ENCODE measurements around the gene ERVFRD-1.

The ERVFRD-1 gene

GRCh38 chr6:11140056-11140455 is 28.5 kb upstream of the ERVFRD-1 start:
- H3K27me3 ChIP-seq (ENCODE audit: insufficient read depth, low read length, poor library complexity, severe bottlenecking): no peaks in the 10 kb centered on the region

GRCh38 chr6:11139051-11139960 is 27.8 kb upstream of the ERVFRD-1 start:
- Histone ChIP-seq H3K4me2 (ENCODE audit: low read depth, low read length, poor library complexity, severe bottlenecking) (no peak overlapping the region), H3K4me3 (ENCODE audit: low read length, poor library complexity, severe bottlenecking) (no peak overlapping the region), H3K36me3 (ENCODE audit: insufficient read depth, low read length) (peaks cover 23% of the 10 kb centered on the region), H3K27me3 (ENCODE audit: insufficient read depth, low read length, poor library complexity, severe bottlenecking) (no peaks in the 10 kb centered on the region), H3F3A (ENCODE audit: low read depth) (no peaks in the 10 kb centered on the region), H4K20me1 (ENCODE audit: insufficient read depth, low read length, poor library complexity, severe bottlenecking) (no peaks in the 10 kb centered on the region), H3K9me3 (ENCODE audit: insufficient read depth, low read depth, low read length) (no peaks in the 10 kb centered on the region), H3K4me1 (ENCODE audit: insufficient read depth, low read length, poor library complexity, severe bottlenecking) (no peaks in the 10 kb centered on the region), H3K9ac (ENCODE audit: low read depth, low read length, poor library complexity, severe bottlenecking) (no peak overlapping the region), H3K9me2 (replicated peaks; ENCODE audit: low read depth, low read length) (no peaks in the 10 kb centered on the region), H2AFZ (ENCODE audit: low read length) (no peak overlapping the region), H3K79me2 (ENCODE audit: insufficient read depth, low read length) (no peaks in the 10 kb centered on the region)
- no peak for TF ChIP-seq CTCF (conservative IDR thresholded peaks at IDR 0.05; ENCODE audit: low read length)
- no peak for TF ChIP-seq EZH2phosphoT487 (IDR thresholded peaks at IDR 0.05; ENCODE audit: borderline replicate concordance)

More at GRCh38 chr6:11140056-11140455, 28.5 kb upstream of the ERVFRD-1 start:
- Histone ChIP-seq H3F3A (ENCODE audit: low read depth) (no peaks in the 10 kb centered on the region), H3K79me2 (ENCODE audit: insufficient read depth, low read length) (no peaks in the 10 kb centered on the region), H3K4me3 (ENCODE audit: low read length, poor library complexity, severe bottlenecking) (no peak overlapping the region), H3K36me3 (ENCODE audit: insufficient read depth, low read length) (peaks cover 16% of the 10 kb centered on the region), H4K20me1 (ENCODE audit: insufficient read depth, low read length, poor library complexity, severe bottlenecking) (no peaks in the 10 kb centered on the region), H3K4me1 (ENCODE audit: insufficient read depth, low read length, poor library complexity, severe bottlenecking) (no peaks in the 10 kb centered on the region), H3K4me2 (ENCODE audit: low read depth, low read length, poor library complexity, severe bottlenecking) (no peak overlapping the region), H3K9ac (ENCODE audit: low read depth, low read length, poor library complexity, severe bottlenecking) (no peak overlapping the region), H3K9me2 (replicated peaks; ENCODE audit: low read depth, low read length) (no peaks in the 10 kb centered on the region), H3K9me3 (ENCODE audit: insufficient read depth, low read depth, low read length) (no peaks in the 10 kb centered on the region), H2AFZ (ENCODE audit: low read length) (no peak overlapping the region)
- no peak for TF ChIP-seq CTCF (conservative IDR thresholded peaks at IDR 0.05; ENCODE audit: low read length)
- TF ChIP-seq EZH2phosphoT487 (IDR thresholded peaks at IDR 0.05; ENCODE audit: borderline replicate concordance): no peak

GRCh38 chr6:11136809-11137208 is 25.3 kb upstream of the ERVFRD-1 start:
- TF ChIP-seq CTCF (conservative IDR thresholded peaks at IDR 0.05; ENCODE audit: low read length) (no peak), EZH2phosphoT487 (IDR thresholded peaks at IDR 0.05; ENCODE audit: borderline replicate concordance) (no peak)
- no peak overlapping the region for H2AFZ ChIP-seq (ENCODE audit: low read length)
- no peak overlapping the region for H3K4me3 ChIP-seq (ENCODE audit: low read length, poor library complexity, severe bottlenecking)

More at GRCh38 chr6:11136809-11137208, 25.3 kb upstream of the ERVFRD-1 start:
- Histone ChIP-seq H3F3A (ENCODE audit: low read depth) (no peaks in the 10 kb centered on the region), H3K36me3 (ENCODE audit: insufficient read depth, low read length) (peaks cover 24% of the 10 kb centered on the region), H3K9me3 (ENCODE audit: insufficient read depth, low read depth, low read length) (no peaks in the 10 kb centered on the region), H3K9ac (ENCODE audit: low read depth, low read length, poor library complexity, severe bottlenecking) (no peak overlapping the region), H3K79me2 (ENCODE audit: insufficient read depth, low read length) (peaks cover 13% of the 10 kb centered on the region; the same call in 1 of the 2 replicates), H3K9me2 (replicated peaks; ENCODE audit: low read depth, low read length) (no peaks in the 10 kb centered on the region), H4K20me1 (ENCODE audit: insufficient read depth, low read length, poor library complexity, severe bottlenecking) (no peaks in the 10 kb centered on the region), H3K4me1 (ENCODE audit: insufficient read depth, low read length, poor library complexity, severe bottlenecking) (no peaks in the 10 kb centered on the region), H3K27me3 (ENCODE audit: insufficient read depth, low read length, poor library complexity, severe bottlenecking) (no peaks in the 10 kb centered on the region), H3K4me2 (ENCODE audit: low read depth, low read length, poor library complexity, severe bottlenecking) (no peak overlapping the region)

All from Loucy (cell line).